K562 (cell line): ENCODE results near the gene PRCD. TPM values are rescaled to one million over a fixed set of nuclear protein-coding genes. Genes with fewer than 3 reads are reported as not detected.

Experiments used
- ARID3B ChIP-seq: fragments of 250-450 bp; sonication (Bioruptor Pico); IDR thresholded peaks from 2 replicates; pipeline ENCODE4 v1.4.0; 2020; ENCODE audit warnings: borderline replicate concordance
- ATF7 ChIP-seq: fragments of 450-650 bp; IDR thresholded peaks from 2 replicates; pipeline ENCODE4 v1.7.1; 2014; ENCODE audit warnings: mild to moderate bottlenecking, moderate library complexity
- CBX3 ChIP-seq, 2 experiments: IDR thresholded peaks; 1 replicate in 1 of 2; 2 replicates in 1 of 2; pipeline ENCODE4 v1.6.1; 2012; ENCODE audit warnings: inconsistent platforms in 2 of 2, low read length in 2 of 2, borderline replicate concordance in 1 of 2, control low read depth in 1 of 2
- CREM ChIP-seq: IDR thresholded peaks from 2 replicates; pipeline ENCODE4 v1.6.1; 2014; ENCODE audit warnings: antibody characterized with exemption, low read depth
- EP400 ChIP-seq: fragments of 450-650 bp; IDR thresholded peaks from 2 replicates; pipeline ENCODE4 v1.6.1; 2017; ENCODE audit warnings: antibody characterized with exemption, mild to moderate bottlenecking, moderate library complexity
- GATAD2B ChIP-seq: fragments of 450-650 bp; IDR thresholded peaks from 2 replicates; pipeline ENCODE4 v1.6.1; 2017; ENCODE audit warnings: mild to moderate bottlenecking, borderline replicate concordance
- GTF2E2 ChIP-seq: fragments of 200-800 bp; sonication (Bioruptor generic); IDR thresholded peaks from 2 replicates; pipeline ENCODE4 v1.6.1; 2016; ENCODE audit warnings: missing genetic modification characterization, missing compliant biosample characterization
- HCFC1 ChIP-seq: IDR thresholded peaks from 2 replicates; pipeline ENCODE4 v1.6.1; 2012; ENCODE audit warnings: low read depth, low read length, improper control_type of control experiment
- MED1 ChIP-seq: sonication (generic); formaldehyde crosslinking; IDR thresholded peaks from 2 replicates; pipeline ENCODE4 v1.8.1; 2023; ENCODE audit warnings: missing genetic modification reagents, borderline replicate concordance
- MEF2D ChIP-seq: conservative IDR thresholded peaks from 2 replicates; pipeline ENCODE4 v1.6.1; 2016; ENCODE audit warnings: low read depth, missing genetic modification characterization, missing compliant biosample characterization
- MTA2 ChIP-seq: fragments of 450-650 bp; IDR thresholded peaks from 2 replicates; pipeline ENCODE4 v1.6.1; 2016; ENCODE audit warnings: low read depth
- NCOA4 ChIP-seq: fragments of 450-650 bp; IDR thresholded peaks from 2 replicates; pipeline ENCODE4 v1.6.1; 2018; ENCODE audit warnings: mild to moderate bottlenecking; ENCODE audit not compliant: partially characterized antibody
- NR1H2 ChIP-seq: sonication (generic); formaldehyde crosslinking; IDR thresholded peaks from 2 replicates; pipeline ENCODE4 v1.4.0; 2020; ENCODE audit warnings: mild to moderate bottlenecking, missing genetic modification reagents
- POLR2H ChIP-seq: IDR thresholded peaks from 2 replicates; pipeline ENCODE4 v1.6.1; 2016; ENCODE audit warnings: missing genetic modification characterization, low read depth, mild to moderate bottlenecking, control low read depth, missing compliant biosample characterization, moderate library complexity
- PRPF4 ChIP-seq: fragments of 200-400 bp; formaldehyde crosslinking; IDR thresholded peaks from one replicate; pipeline ENCODE4 v1.6.1; 2017; ENCODE audit warnings: low read length, low read depth, mild to moderate bottlenecking; ENCODE audit not compliant: insufficient read depth, poor library complexity, severe bottlenecking
- RBM34 ChIP-seq: fragments of 200-400 bp; formaldehyde crosslinking; IDR thresholded peaks from 2 replicates; pipeline ENCODE4 v1.6.1; 2018; ENCODE audit warnings: low read length, borderline replicate concordance; ENCODE audit not compliant: insufficient read depth
- RFX5 ChIP-seq: IDR thresholded peaks from 2 replicates; pipeline ENCODE4 v1.6.1; 2011; ENCODE audit warnings: low read depth, mild to moderate bottlenecking, improper control_type of control experiment, low read length
- SIRT6 ChIP-seq: IDR thresholded peaks from one replicate; pipeline ENCODE4 v1.6.1; 2012; ENCODE audit warnings: low read depth, mild to moderate bottlenecking, control low read depth, inconsistent platforms, low read length, moderate library complexity
- SRSF1 ChIP-seq: fragments of 200-400 bp; formaldehyde crosslinking; IDR thresholded peaks from 2 replicates; pipeline ENCODE4 v1.6.1; 2017; ENCODE audit warnings: mild to moderate bottlenecking, low read depth, low read length, moderate library complexity
- TCF3 ChIP-seq: sonication (generic); formaldehyde crosslinking; IDR thresholded peaks from 2 replicates; pipeline ENCODE4 v1.4.0; 2020; ENCODE audit warnings: mild to moderate bottlenecking, missing genetic modification reagents
- TCFL5 ChIP-seq: fragments of 250-450 bp; sonication (Bioruptor Pico); conservative IDR thresholded peaks from 2 replicates; pipeline ENCODE4 v1.6.1; 2021; ENCODE audit warnings: mild to moderate bottlenecking, moderate library complexity, matching md5 sums
- ZBTB17 ChIP-seq: fragments of 450-650 bp; formaldehyde crosslinking; IDR thresholded peaks from 2 replicates; pipeline ENCODE4 v1.4.0; 2020; ENCODE audit warnings: mild to moderate bottlenecking
- ZFX ChIP-seq: sonication (generic); formaldehyde crosslinking; IDR thresholded peaks from 2 replicates; pipeline ENCODE4 v1.8.0; 2022; ENCODE audit warnings: mild to moderate bottlenecking, missing genetic modification reagents, moderate library complexity
- ZNF311 ChIP-seq: fragments of 250-450 bp; sonication (Bioruptor Pico); IDR thresholded peaks from 2 replicates; pipeline ENCODE4 v1.4.0; 2020; ENCODE audit warnings: mild to moderate bottlenecking, moderate library complexity
- ZSCAN29 ChIP-seq: fragments of 450-650 bp; IDR thresholded peaks from 2 replicates; pipeline ENCODE4 v1.6.1; 2017
- polyA plus RNA-seq, 8 experiments: library from polyadenylated mRNA; depleted of rRNA in 4 of 8; stranded (reverse) in 5 of 8; unstranded in 3 of 8; fragments of >200 nt; fragmentation: Nextera tagmentation in 2 of 8; fragmentation: Illumina TruSeq in 1 of 8; extraction: Ambion mirVana in 2 of 8; extraction: Trizol in 1 of 8; gene quantifications; 2 replicates each; pipeline versions ENCODE4 v1.2.1 to v1.2.3, GENCODE V29; 2011 to 2014; ENCODE audit warnings: inconsistent platforms in 1 of 8, missing spikeins in 1 of 8
- total RNA-seq, 7 experiments: library from RNA; depleted of rRNA in 6 of 7; stranded (reverse); fragments of >200 nt in 6 of 7; fragmentation: Illumina TruSeq in 2 of 7; extraction: Trizol in 2 of 7; gene quantifications; 2 replicates each; pipeline versions ENCODE4 v1.2.1 to v1.2.3, GENCODE V29; 2011 to 2021; ENCODE audit warnings: low replicate concordance in 1 of 7
- TF ChIP-seq, protein P1 (sequence below): fragments of 450-650 bp; formaldehyde crosslinking; conservative IDR thresholded peaks from 2 replicates; pipeline ENCODE4 v1.4.0; 2022; ENCODE audit warnings: mild to moderate bottlenecking, missing genetic modification characterization

The PRCD gene
- total and polyA plus RNA-seq, 9 of the 15 experiments (the other 6 are each of a cell fraction or from before 2014, with no cell fraction given), result 0.20 to 0.25 (median 0.21) TPM; not detected in 6

GRCh38 chr17:76557368-76558197 lies 17.7 kb downstream of the PRCD start (continued):
- TF ChIP-seq, protein P1, sequence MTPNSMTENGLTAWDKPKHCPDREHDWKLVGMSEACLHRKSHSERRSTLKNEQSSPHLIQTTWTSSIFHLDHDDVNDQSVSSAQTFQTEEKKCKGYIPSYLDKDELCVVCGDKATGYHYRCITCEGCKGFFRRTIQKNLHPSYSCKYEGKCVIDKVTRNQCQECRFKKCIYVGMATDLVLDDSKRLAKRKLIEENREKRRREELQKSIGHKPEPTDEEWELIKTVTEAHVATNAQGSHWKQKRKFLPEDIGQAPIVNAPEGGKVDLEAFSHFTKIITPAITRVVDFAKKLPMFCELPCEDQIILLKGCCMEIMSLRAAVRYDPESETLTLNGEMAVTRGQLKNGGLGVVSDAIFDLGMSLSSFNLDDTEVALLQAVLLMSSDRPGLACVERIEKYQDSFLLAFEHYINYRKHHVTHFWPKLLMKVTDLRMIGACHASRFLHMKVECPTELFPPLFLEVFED, result no peak; the same call in 1 of the 2 replicates
- TF ChIP-seq ATF7 (peak; percentile 61; the same call in 1 of the 2 replicates), POLR2H (tag) (peak; percentile 90), GTF2E2 (tag) (peak; percentile 96), TCF3 (no peak), ARID3B (CRISPR knock-in tag) (peak; percentile 84; the same call in 1 of the 2 replicates), MEF2D (tag) (no peak; the same call in 1 of the 2 replicates), ZFX (peak; percentile 94), PRPF4 (no peak), SIRT6 (no peak), RFX5 (no peak), CREM (peak; percentile 82), MED1 (CRISPR knock-in tag) (no peak), GATAD2B (0 out of 2 replicates have a peak, but pooled peaks have one; percentile 47), NR1H2 (CRISPR knock-in tag) (0 out of 2 replicates have a peak, but pooled peaks have one; percentile 47), NCOA4 (no peak), SRSF1 (no peak), RBM34 (no peak), EP400 (peak; percentile 99), TCFL5 (CRISPR knock-in tag) (no peak), ZNF311 (CRISPR knock-in tag) (no peak), CBX3 (IDR thresholded peaks at IDR 0.05; ENCODE audit: borderline replicate concordance in 1 of 2, low read length in 2 of 2) (peak in 1 of 2 experiments; percentile 74; a peak in 2 of 3 replicates), ZBTB17 (0 out of 2 replicates have a peak, but pooled peaks have one; percentile 26), ZSCAN29 (no peak), MTA2 (no peak), HCFC1 (peak; percentile 99)
